Endometrial microvascular endothelial cells (primary cell): ENCODE measurements around the gene HPS5. TPM values are rescaled to one million over a fixed set of nuclear protein-coding genes. Genes with fewer than 3 reads are reported as not detected.
"Not testable (repeated sequence)": the region's sequence is repeated elsewhere in the genome, so short reads cannot be mapped to it uniquely, and the experiment has no call there.

Experiments used
- in situ Hi-C: cut with HindIII; loops from 2 replicates; pipeline ENCODE4 v1.10.0; 2017; ENCODE audit warnings: low sequenced_read_pairs, low pct_unique_long_range_greater_than_20kb; ENCODE audit errors: inconsistent ontology term
- total RNA-seq: library from RNA; depleted of rRNA; stranded (reverse); fragments of >200 nt; gene quantifications from one replicate; pipeline ENCODE4 v1.2.3, GENCODE V29; 2015; ENCODE audit errors: inconsistent ontology term

The HPS5 gene, protein sequence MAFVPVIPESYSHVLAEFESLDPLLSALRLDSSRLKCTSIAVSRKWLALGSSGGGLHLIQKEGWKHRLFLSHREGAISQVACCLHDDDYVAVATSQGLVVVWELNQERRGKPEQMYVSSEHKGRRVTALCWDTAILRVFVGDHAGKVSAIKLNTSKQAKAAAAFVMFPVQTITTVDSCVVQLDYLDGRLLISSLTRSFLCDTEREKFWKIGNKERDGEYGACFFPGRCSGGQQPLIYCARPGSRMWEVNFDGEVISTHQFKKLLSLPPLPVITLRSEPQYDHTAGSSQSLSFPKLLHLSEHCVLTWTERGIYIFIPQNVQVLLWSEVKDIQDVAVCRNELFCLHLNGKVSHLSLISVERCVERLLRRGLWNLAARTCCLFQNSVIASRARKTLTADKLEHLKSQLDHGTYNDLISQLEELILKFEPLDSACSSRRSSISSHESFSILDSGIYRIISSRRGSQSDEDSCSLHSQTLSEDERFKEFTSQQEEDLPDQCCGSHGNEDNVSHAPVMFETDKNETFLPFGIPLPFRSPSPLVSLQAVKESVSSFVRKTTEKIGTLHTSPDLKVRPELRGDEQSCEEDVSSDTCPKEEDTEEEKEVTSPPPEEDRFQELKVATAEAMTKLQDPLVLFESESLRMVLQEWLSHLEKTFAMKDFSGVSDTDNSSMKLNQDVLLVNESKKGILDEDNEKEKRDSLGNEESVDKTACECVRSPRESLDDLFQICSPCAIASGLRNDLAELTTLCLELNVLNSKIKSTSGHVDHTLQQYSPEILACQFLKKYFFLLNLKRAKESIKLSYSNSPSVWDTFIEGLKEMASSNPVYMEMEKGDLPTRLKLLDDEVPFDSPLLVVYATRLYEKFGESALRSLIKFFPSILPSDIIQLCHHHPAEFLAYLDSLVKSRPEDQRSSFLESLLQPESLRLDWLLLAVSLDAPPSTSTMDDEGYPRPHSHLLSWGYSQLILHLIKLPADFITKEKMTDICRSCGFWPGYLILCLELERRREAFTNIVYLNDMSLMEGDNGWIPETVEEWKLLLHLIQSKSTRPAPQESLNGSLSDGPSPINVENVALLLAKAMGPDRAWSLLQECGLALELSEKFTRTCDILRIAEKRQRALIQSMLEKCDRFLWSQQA
- 19.1 TPM for total RNA-seq

DNA sequence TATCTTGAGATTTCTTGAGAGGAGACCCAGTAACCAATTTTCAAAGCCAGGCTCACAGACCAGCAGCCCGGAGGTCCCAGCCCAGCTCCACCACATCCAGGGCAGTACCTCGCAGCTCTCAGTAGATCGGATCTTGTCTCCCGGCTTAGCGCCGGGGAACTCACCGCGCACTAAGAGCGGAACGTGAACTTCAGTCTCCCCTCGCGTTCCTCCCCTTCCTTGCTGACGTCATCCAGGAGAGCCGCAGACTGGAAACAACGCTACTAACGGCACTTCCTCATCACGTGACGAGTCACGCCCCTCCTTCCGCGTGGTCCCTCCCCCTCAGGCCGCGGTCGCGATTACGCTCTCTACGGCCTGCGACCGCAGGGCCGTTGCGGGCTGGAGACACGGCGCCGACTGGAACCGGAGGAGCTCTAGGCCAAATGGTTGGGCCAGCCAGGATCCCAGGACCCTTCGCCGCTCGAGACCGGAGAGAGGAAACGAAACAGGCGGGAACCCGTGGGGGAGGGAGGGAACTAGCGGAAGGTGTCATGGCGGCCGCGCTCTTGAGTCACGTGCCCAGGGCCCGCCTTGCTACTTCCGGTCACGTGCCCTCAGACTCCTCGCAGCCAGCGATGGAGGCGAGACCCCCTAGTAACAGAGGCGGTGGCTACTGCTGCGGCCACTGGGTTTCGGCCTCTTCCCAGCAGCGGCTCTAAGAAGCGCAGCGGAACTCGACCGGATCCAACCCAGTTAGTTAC, at the start of gene HPS5, which contains the start of gene GTF2H1:
Gene HPS5 (minus strand): TSS at position 172 of the 743 bp plus-strand sequence. CDS start 4,282 bp downstream, outside the sequence.
Gene GTF2H1 (plus strand): TSS at position 599 of the 743 bp plus-strand sequence. CDS start 10,508 bp downstream, outside the sequence.
- in situ Hi-C loops: no loop called here

DNA sequence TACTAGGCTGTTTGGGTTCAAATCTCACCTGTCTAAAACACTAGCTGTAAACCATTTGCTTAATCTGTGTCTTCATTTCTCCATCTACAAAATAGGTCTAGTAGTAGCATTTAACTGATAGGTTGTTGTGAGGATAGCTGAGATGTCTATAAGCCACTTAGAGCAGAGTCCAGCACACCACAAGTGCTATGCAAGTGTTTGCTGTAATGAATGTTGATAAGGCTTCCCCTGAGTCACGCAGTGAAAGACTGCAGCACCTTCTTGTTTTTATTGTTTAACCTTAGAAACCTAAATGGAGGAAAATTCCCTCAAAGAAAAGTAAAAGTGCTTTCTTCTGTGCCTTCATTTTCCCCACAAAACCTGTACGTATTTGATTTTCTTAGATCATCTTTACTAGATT, 49.3 kb upstream of the HPS5 start:
- in situ Hi-C loops: no loop called here

DNA sequence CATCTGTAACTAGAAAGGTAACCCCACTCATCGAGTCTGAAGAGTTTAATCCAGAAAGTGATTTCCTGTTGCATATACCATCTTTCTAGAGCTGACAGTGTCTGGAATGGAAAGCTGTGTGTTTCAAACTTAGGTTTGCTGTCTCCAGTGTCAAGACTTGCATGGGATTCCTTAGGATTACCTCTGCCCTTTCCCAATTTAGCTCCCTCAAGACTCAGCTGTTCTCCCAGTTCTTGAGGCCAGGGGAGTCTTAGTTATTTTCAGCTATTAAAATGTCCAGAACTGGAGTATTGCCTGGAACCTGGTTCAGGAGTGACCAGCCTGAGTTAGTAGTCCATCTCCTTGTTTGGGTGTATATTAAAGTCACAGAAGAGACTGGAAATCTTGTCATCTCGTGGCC, 47.5 kb upstream of the HPS5 start:
- in situ Hi-C loops: no loop called here

DNA sequence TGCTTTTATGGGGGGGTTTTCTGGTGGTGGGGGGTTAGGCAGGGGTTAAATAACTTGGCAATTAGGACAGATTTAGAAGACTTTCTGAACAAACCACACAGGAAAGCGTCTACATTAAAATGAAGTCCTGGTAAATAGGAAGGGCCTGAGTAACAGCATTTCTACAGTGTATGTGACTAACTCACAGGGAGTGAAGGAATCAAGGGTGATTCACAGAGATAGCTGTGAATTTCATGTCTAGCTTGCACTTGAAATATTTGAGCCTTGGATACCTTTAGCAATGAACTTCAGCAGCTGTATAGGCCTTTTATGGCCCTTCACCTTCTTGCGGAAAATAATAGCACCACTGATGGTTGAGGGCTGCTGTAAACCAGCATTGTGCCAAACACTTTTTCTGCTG, 46.3 kb upstream of the HPS5 start:
- in situ Hi-C loops: no loop called here

DNA sequence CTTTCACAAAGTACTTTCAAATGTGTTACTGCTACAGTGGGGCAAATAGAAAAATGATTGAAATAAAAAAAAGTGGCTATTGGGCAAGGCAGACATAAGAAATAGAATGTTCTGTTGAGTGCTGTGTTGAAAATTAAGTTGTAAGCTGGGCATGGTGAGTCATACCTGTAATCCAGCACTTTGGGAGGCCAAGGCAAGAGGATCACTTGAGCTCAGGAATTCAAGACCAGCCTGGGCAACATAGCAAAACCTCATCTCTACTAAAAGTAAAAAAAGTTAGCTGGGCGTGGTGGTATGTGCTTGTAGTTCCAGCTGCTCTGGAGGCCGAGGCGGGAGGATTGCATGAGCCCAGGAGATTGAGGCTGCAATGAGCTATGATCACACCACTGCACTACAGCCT, 45.5 kb upstream of the HPS5 start:
- in situ Hi-C loops: no loop called here

DNA sequence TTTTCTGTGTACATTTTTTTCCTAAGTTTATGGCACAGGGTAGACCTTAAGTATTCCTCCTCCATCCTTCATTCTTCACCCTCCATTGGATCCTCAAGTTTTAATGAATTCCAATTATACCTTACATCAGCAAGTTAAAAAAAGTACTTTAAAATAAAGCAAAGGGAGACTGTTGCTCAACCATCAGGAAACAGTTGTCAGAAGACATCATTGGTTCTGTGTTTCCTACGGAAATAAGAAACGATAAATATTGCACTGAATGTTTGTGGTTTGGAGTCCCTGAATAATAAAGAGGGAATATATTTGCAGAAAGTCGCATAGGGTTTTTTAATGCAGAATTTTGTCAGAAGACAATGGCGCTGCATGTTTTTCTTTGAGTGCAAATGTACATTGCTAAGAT, 44.3 kb upstream of the HPS5 start:
- in situ Hi-C loops: no loop called here

DNA sequence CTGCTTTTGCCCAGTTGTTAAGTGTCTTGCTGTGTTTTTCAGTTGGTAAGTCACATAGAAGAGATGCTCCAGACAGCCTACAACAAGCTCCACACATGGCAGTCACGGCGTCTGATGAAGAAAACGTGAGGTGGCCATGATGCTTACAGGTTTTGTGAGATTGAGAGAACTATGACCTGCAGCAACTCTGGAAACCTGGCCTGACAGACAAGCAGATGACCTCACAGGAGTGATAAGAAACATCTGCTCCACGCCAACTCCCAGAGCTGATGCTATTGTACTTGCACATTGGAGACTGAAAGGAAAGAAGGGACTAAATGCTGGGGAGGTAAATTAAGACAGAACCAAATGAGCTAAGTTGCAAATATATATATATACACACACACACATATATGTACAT, 43.8 kb upstream of the HPS5 start:
- in situ Hi-C loops: no loop called here

DNA sequence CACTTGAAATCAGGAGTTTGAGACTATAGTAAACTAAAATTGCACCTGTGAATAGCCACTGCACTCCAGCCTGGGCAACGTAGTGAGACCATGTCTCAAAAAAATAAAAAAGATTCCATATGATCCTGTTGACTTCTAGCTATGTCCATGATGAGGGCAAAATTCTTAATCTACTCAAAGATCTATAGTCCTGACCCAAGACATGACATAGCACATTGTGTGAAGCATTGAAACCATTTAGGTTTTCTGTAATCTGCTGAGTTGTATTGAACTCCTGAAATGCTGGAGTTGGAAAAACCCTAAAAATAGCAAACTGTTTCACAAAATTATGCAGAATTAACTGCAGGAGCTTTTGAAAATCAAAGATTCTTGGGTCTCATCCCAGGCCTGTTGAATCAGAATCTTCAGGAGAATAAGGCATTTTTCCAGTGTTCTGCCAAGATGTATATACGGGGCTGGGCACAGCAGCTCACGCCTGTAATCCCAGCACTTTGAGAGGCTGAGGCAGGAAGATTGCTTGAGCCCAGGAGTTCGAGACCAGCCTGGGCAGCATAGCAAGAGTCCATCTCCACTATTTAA, 42.6 kb upstream of the HPS5 start:
- in situ Hi-C loops: no loop called here

DNA sequence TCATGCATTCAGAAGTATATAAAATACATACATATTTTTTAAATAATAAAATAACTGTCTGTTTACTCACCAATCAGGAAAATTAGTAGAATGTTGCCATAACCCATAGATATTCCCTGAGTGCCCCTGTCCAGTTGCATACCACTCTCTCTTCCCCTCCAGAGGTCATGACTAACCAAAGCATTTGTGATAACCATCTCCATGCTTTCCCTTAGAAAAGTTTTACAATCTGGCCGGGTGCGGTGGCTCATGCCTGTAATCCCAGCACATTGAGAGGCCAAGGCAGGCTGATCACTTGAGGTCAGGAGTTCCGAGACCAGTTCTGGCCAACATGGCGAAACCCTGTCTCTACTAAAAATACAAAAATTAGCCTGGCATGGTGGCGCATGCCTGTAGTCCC, 39.2 kb upstream of the HPS5 start:
- in situ Hi-C loops: no loop called here

DNA sequence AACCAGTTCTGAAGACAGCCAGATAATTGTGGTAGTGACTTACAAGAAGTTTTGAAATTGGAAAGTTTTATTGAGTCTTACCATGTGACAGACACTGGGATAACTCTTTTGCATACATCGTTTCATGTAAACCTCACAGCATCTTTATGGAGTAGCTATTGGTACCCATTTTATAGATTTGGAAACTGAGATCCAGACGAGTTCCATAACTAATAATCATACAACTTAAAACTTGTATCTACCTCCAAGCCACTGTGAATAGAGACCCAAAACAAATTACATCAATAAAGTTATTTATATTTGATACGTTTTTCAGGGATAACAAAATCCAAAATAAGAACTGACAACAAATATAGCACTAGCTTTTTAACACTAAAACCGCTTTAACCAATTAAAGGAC, 36.7 kb upstream of the HPS5 start:
- in situ Hi-C loops: no loop called here

DNA sequence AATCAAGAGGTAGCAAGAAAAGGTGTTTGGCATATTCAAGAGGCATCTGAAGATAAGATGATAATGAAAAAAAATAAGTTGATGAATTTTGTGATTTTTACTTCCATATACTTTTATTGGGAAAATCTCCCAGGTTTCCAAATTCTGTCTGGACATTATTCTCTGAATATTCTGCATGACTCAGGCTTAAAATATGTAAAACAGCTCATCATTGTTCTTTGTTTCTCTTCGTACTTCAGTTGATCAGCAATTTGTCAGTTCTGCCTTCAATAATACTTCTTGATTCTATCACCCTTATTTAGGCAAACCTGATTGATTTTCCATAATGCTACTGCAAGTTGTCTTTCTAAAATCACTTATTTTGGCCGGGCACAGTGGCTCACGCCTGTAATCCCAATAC, 30.6 kb upstream of the HPS5 start:
- in situ Hi-C loops: no loop called here

DNA sequence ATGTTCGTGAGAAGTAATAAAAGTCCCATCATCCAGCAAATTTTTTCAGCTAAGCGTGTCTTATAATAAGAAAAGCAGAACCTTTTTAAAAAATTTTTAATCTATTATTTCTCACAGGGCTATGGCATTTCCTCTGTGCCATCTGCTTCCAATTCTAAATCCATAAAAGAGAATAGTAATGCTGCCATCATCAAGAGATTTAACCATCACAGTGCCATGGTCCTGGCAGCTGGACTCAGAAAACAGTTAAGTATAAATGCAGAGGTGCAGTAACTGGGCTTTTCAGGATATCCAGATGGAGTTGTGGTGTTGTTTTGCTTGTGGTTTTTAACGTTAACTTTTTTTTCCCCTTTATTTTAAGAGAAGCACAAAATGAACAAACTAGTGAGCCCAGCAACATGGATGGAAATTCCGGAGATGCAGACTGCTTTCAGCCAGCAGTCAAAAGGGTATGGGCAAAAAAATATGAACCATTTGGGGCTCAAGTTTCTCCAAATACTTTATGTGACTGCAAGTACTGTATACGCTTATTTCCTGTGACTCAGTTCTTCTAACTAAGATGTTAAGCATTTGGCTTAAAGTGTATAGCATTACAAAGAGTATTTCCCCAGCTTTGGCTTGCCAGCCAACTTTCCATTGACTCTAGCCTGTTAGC, 25.7 kb upstream of the HPS5 start:
- in situ Hi-C loops: no loop called here

DNA sequence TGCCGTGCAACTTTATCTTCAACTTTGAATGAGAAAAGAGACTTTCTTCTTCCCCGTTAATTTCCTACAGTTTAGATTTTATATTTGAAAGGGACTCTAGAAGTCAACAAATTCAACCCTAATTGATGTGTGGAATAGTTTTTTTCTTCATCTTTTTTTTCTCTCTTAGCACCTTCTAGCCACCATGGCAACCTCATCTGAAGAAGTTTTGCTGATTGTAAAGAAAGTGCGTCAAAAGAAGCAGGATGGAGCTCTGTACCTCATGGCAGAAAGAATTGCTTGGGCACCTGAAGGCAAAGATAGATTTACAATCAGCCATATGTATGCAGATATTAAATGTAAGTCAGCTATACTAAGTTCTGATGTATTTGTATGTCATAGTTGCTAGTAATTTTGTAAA, 11.0 kb upstream of the HPS5 start:
- in situ Hi-C loops: no loop called here

DNA sequence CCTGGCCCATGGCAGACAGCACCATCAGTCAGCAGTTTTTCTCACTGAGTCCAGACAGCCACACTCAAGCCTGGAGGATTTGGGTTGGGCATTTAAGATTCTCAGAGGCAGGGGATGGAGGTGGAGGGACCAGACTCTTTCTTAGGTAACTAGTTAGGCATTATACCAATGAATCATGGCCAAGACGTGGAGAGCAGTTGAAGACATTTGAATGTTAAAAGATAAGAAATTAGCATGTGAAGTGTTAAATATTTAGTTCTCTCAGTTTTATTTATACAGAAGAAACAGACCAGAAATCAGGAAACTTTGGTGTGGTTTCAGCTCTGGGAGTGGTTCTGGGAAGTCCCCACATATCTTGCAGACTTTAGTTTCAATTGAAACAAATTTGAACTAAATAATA, 10.4 kb upstream of the HPS5 start:
- in situ Hi-C loops: no loop called here

DNA sequence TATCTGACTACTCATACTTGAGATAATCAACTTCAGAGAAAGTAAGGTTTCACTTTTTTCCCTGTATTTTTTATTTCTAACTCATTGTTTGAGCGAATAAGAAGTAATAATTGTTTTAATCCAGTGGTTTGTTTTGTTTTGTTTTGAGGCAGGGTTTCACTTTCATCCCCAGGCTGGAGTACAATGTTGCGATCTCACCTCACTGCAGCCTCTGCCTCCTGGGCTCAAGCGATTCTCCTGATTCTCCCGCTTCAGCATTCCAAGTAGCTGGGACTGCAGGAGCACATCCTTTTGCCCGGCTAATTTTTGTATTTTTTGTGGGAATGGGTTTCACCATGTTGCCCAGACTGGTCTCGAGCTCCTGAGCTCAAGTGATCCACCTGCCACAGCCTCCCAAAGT, 9.0 kb upstream of the HPS5 start:
- in situ Hi-C loops: no loop called here

DNA sequence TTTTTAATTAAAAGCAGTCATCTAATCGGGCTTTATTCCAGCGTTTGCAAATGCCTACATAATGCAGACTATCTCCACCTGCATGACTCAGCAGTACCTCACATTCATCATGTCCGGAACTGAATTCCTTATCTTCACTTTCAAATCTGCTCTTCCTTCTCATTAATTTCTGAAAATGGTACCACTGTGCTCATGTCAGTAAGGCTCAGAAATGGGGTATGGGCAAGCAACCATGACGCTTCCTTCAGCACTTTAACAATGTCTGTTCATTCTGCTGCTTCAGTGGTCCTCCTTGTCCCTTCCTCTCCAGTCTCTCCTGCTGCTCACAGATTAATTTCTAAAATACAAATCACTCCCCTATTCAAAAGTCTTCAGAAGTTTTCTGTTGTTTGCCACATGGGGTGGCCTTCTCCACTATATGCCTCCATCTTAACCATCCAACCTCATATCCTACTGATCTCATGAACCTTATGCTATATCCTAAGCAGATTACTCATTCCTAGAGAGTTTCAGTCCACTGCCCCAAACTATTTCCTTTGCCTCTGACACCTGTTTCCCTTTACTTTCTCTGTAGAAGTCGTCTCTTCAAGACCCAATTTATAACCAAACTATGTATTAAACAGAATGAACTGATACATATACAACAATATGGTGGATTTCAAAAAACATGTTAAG, 7.4 kb upstream of the HPS5 start:
- in situ Hi-C loops: no loop called here

DNA sequence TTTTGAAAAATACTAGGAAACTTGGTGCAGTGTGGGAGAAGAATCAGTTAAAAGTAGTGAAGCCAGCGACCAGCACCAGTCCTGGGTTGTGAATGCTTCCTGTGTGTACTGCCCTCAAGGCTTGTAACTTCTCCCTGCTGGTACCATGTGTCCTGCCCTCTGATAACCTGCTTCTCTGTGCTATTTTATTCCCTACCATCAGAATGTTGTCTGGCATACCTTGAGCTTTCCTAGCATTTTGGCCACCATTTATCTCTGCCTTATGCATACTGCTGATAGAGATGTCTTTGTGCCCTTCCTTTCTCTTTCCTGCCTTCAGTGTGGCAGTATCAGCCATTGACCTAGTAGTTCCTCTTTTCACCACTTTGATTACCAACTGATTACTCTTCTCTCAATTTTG, 2.4 kb upstream of the HPS5 start:
- in situ Hi-C loops: no loop called here

DNA sequence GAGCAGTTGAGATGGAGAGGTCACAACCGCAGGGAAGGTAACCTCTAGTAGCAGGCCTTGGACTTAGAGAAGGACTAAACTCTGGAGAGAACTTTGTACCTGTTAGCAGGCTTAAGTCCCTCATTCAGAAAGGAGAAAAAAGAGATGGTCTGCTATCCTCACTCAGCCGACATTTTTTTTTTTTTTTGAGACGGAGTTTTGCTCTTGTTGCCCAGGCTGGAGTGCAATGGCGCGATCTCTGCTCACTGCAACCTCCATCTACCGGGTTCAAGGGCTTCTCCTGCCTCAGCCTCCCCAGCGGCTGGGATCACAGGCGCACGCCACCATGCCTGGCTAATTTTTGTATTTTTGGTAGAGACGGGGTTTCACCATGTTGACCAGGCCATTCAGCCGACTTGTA, 1.9 kb upstream of the HPS5 start:
- in situ Hi-C loops: not testable (repeated sequence)
